Cerebellar cortex (tissue), 1 donor: ENCODE measurements around the gene TIMM8B.
A peak's percentile ranks its signal among the peaks of the same experiment; 100 is the strongest.
"Not testable (repeated sequence)": the region's sequence is repeated elsewhere in the genome, so short reads cannot be mapped to it uniquely, and the experiment has no call there.

Experiments used
- DNase-seq: peaks from one replicate; pipeline ENCODE4 v3.0.0-alpha.2; 2015; ENCODE audit warnings: low spot score

TIMM8B gene

GRCh38 chr11:112086422-112087191 lies at the start of gene TIMM8B, which contains the start of gene SDHD:
TSS of gene TIMM8B (minus strand) at chr11:112086756. CDS start at chr11:112086723, 33 bp downstream.
TSS of gene SDHD (plus strand) at chr11:112086873. CDS start at chr11:112086908, 35 bp downstream.
- peak; percentile 98 for DNase-seq

DNA sequence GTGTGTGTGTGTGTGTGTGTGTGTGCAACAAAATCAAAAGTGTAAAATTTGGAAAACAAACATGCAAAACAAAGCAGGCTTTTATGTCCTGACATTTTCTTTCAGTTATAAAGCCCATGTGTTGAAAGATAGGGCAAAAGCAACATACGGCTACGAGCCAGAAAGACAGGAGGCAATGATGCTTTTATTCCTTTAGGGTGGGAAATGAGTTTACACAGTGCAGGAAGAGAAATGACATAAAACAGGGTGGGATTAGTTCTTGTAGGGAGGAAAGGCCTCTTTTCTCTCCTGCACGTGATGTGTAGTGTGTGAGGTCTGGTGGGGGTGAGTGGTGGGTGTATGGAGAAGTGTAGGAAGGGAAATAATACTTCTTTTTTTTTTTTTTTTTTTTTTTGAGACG lies 47.9 kb upstream of the TIMM8B start:
- DNase-seq, result no peak

GRCh38 chr11:112132737-112133136 lies 46.2 kb upstream of the TIMM8B start:
- DNase-seq, result no peak

- DNase-seq, result no peak
Observed at GRCh38 chr11:112129656-112130055, 43.1 kb upstream of the TIMM8B start.

DNA sequence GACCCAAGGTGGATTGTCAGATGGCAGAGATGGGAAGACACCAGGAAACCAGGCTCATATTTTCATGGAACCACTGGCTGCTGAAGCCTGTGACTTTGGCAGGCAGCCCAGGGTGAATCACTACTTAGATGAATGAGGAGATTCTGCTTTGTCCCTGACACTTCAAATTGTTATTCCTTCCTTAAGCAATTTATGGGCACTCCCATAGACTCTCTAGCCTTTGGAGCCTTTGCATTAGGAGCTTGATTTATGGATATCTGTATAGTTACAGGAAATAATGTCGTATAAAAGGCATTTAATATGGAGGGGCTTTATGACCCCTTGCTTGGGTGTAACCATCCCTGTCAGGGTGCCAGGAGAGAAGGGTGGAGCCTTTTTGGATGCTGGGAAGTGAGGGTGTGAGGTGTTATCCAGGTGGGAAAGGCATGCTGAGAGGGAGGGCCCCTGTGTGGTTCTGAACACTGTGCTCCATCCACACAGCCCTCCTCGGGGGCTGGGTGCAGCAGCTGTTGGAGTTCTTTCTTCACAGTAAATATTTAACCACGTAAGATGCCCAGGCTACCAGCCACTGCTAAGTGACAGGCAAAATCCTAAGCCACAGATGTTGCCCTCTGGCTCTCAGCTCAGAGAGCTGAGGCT lies 42.0 kb upstream of the TIMM8B start:
- no peak for DNase-seq

GRCh38 chr11:112127056-112127455 lies 40.5 kb upstream of the TIMM8B start:
- no peak for DNase-seq

DNA sequence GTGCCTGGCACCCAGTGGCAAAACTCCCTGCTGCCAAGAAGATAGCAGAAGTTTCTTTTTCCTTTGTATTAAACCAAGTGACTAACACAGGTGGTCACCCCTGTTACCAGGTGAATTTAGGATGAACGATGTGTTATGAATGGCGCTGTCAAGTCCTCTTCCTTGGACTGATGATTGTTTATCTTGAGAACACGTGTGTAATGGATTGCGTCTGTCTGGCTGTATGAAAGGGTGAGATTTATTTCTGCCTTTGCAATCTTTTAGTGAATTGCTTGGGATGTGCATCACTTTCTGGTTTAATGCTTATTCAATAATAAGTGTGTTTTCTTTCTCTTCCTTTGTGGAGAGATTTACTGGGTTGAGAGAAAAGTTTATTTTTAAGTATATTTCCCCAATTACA lies 36.6 kb upstream of the TIMM8B start:
- DNase-seq, result no peak

- no peak for DNase-seq
Observed at GRCh38 chr11:112121981-112122615, 35.5 kb upstream of the TIMM8B start.

- no peak for DNase-seq
Observed at GRCh38 chr11:112118176-112118575, 31.6 kb upstream of the TIMM8B start.

GRCh38 chr11:112115386-112115785 lies 28.8 kb upstream of the TIMM8B start:
- no peak for DNase-seq

DNA sequence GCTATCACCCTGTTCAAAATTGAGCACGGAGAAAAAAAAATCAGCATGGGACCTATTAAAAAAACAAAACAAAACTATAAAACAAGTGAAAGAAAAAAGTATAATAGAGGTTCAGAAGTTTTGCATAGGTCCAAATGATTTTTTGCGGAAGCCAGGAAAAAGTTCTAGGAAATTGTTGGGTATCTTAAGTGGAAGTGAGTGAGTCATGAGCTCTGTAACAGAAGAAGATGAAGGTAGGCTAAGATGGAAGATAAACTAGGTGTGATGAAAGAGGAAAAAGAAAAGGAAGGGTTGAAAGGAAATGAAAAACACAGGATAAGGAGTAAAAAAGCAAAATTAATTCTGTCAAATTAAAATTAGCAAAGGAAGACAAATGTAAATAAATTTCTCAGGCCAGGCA lies 27.9 kb upstream of the TIMM8B start:
- DNase-seq, result no peak

DNA sequence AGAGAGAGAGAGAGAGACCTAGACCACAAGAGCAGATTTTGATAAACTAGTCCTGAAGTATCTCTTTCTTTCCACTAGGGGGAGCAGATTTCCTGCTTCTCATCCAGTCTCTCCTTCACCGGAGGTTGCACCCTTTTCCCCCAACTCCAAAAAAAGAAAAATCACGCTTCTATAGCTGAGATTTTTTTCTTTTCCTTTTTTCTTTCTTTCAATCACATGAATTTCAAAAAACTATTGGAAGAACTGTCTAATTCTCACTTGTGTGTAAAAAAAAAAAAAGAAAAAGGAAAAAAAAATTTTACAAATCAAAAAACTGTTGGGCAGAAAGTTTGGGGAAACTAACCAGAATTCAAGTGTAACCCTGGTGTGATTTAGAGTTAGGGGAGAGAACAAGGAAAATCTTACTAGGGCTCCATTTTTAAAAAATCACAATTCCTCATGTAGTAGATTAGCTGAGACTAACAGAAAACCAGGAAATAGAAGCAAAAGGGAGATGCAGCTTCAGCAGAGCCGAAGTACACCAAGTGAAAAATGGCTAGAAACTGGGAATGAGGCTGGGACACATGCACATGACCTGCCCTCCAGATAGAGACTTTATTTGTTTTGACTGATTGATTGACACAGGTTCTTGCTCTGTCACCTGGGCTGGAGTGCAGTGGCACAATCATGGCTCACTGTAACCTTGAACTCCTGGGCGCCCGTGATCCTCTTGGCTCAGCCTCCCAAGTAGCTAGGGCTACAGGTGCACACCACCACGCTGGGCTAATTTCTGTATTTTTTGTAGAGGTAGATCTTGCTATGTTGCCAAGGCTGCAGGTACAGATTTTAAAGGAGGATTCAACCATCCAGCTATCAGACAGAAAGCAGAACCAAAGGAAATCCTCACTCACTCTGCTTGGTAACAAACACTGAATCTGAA lies 27.2 kb upstream of the TIMM8B start:
- DNase-seq, result peak; percentile 53

DNA sequence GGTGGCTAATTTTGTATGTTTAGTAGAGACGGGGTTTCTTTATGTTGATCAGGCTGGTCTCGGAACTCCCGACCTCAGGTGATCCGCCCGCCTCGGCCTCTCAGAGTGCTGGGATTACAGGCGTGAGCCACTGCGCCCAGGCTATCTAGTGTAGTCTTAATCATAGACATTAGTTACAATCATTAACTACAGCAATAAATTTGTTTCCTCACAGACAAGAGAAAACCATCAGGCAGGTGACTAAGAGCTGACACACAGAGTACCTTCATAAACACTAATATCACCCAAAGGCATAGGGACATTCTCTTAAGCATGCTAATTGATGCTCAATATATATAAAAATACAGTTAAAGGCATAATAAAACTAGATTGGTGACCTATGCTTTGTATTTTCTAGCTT lies 19.5 kb upstream of the TIMM8B start:
- DNase-seq, result no peak

- DNase-seq, result no peak
Observed at GRCh38 chr11:112103446-112103845, 16.9 kb upstream of the TIMM8B start.

GRCh38 chr11:112100462-112100861 lies 13.9 kb upstream of the TIMM8B start:
- no peak for DNase-seq

GRCh38 chr11:112097734-112098528 lies 11.4 kb upstream of the TIMM8B start:
- no peak for DNase-seq

- DNase-seq, result no peak
Observed at GRCh38 chr11:112096194-112096593, 9.6 kb upstream of the TIMM8B start.

DNA sequence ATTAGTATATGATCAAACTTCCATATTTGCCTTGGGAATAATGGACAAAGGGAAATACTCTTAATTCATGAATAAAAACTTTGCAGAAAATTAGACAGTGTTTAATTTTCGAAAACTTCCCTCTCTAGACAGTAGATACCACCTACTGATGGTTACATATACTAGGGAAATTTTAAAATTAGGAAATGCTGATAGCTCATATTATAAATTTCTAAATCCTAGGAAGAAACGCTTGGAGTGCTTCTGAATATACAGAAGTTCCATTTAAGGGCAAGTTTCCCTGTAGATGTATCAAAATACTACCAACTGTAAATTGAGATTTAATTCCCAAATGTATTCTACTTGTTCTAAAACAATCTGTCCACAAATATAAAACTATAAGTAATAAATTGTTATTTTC lies 8.7 kb upstream of the TIMM8B start:
- not testable (repeated sequence) for DNase-seq

DNA sequence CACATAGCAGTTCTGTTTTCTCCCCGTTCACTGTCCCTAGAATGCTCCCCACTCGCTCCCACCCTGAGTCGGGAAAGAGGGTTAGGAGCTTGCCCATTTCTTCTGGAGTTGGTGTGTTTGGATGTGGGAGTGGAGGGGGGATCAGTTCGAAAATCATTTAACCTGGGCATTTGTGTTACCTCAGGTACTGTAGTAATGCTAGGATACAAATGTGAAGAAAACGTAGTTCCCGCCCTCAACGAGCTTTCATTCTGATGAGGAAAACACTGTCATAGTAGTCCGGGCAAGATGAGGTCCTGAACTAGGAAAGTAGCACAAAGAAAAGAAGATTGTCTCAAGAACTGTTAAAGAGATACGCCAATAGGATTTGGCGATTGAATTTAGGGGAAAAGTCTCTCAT lies 656 bp upstream of the TIMM8B start:
- DNase-seq, result no peak

- DNase-seq, result no peak
Observed at GRCh38 chr11:112085822-112086421, 634 bp downstream of the TIMM8B start.

DNA sequence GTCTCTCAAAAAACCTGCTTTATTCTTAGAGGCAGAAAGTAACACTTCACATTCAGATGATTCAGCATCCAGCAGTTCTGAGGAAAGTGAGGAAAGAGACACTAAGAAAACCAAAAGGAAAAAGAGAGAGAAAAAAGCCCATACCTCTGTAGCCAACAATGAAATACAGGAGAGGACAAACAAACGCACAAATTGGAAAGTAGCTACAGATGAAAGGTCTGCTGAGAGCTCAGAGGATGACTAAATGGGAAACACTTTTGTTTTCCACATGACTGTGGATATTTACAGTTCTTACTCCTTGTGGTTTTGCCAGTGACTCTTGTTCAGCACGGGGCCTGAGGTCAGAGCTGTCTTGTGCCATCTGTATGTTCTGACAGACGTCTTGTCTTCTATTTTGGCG lies 3.8 kb downstream of the TIMM8B start:
- DNase-seq, result no peak
